GM12874 (cell line): Measurements from ENCODE around the gene NEURL1.

Experiments used
- CTCF ChIP-seq: IDR thresholded peaks from 2 replicates; pipeline ENCODE4 v1.5.1; 2011; ENCODE audit warnings: low read depth, mild to moderate bottlenecking, control low read depth, low read length, moderate library complexity; ENCODE audit not compliant: insufficient read depth

The NEURL1 gene

GRCh38 chr10:103599907-103600306, 106.4 kb downstream of the NEURL1 start:
- no peak for TF ChIP-seq CTCF

- TF ChIP-seq CTCF, result no peak
Observed at GRCh38 chr10:103600325-103600724, 106.8 kb downstream of the NEURL1 start.

- TF ChIP-seq CTCF, result no peak
Observed at GRCh38 chr10:103600956-103601569, 107.6 kb downstream of the NEURL1 start.

- no peak for TF ChIP-seq CTCF
Observed at GRCh38 chr10:103602028-103602851, 108.7 kb downstream of the NEURL1 start.

GRCh38 chr10:103602852-103603155, 109.3 kb downstream of the NEURL1 start:
- no peak for TF ChIP-seq CTCF

- no peak for TF ChIP-seq CTCF
Observed at GRCh38 chr10:103603382-103603781, 109.9 kb downstream of the NEURL1 start.

GRCh38 chr10:103605359-103606096, 112.0 kb downstream of the NEURL1 start:
- peak; percentile 77 for TF ChIP-seq CTCF
